Measurements from ENCODE around the gene PTPN21.
"Not testable (repeated sequence)": the region's sequence is repeated elsewhere in the genome, so short reads cannot be mapped to it uniquely, and the experiment has no call there.

The PTPN21 gene

DNA sequence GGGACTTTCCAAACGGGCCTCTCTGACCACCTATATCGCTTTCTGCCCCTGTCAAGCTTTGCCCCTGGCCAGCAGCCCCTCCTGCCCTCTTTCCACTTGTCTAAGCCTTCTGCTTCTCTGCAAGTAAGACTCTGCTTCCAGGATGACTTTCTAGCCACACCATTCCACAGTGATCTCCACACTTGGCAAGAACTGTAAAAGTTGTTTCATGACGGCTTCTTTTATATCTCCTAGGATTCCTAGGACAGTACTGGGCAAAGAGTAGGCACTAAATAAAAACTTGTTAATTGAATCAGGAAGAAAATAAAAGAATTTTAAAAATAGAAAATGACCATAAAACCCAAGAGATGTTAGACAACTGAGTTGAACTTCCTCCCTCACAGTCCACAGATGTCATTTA, 1.8 kb upstream of the PTPN21 start:
- no peak for DNase-seq (ENCODE audit: low read depth, low spot score)
- no peak overlapping the region for H3K4me3 ChIP-seq (ENCODE audit: low read length)

DNA sequence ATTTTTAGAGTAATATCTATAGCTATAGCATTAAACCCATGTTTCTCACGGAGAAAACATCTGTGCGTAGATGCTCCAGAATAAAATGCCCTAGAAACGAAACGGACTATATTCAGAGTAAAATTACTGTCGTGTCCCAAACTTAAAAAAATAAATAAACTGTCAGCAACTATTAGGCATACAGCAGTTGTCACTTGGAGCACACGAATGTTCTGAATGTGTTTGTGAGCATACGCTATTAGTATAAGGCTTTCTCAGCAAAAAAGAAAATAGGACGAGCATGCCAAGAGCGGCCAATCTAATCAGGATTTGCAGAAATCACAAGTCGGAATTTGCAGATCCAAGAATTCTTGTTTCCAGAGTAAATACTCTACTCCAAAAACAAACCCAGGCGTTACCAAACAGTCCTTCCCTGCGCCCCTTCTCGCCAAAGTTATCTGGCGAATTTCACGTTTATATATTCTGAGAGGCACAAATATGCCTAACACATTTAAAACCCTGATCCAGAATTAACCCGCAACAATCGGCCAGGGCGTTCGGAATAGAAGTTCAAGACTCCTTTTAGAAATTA, 836 bp downstream of the PTPN21 start:
- no peak for DNase-seq (ENCODE audit: low read depth, low spot score)
- H3K4me3 ChIP-seq (ENCODE audit: low read length), result no peak overlapping the region

DNA sequence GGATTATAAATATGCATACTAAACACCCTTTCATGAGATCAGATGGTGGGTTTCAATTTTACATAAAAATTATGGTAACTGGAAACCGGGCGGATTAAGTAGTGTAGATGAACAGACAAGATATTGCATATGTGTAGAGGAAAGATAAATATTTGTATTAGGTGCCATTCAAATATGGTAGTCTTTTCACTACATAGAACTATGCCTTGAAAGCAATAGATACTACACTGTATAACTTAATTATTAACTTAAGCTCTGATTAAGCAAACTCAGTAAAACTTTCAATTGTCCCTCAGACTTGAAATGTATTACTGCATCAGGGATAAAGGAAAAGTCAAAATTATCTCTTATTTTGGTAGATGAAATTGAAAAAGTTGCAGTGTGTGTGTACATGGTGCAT, 1.9 kb downstream of the PTPN21 start:
- DNase-seq (ENCODE audit: low read depth, low spot score), result no peak
- H3K4me3 ChIP-seq (ENCODE audit: low read length), result no peak overlapping the region

DNA sequence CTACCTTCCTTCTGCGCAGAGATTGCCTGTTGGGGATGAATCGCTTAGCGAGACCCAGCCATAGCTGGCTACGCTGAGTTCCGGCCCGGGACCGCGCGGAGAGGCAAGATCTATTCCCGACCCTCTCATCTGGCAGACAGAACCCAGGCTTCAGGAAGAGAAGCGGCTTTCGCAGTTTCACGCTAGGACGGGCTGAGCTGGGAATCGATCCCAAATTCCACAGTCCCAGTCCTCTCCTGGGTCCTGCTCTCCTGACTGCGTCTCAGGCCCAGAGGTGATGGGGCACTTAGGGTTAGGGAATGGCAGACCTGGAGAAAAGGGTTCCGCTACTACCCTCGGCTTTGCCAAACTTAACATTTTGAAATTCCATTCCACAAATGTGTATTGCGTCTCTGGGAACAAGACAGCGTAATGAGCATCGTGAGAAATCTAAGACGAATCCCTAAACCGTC, 2.8 kb downstream of the PTPN21 start:
- DNase-seq (ENCODE audit: low read depth, low spot score), result no peak

DNA sequence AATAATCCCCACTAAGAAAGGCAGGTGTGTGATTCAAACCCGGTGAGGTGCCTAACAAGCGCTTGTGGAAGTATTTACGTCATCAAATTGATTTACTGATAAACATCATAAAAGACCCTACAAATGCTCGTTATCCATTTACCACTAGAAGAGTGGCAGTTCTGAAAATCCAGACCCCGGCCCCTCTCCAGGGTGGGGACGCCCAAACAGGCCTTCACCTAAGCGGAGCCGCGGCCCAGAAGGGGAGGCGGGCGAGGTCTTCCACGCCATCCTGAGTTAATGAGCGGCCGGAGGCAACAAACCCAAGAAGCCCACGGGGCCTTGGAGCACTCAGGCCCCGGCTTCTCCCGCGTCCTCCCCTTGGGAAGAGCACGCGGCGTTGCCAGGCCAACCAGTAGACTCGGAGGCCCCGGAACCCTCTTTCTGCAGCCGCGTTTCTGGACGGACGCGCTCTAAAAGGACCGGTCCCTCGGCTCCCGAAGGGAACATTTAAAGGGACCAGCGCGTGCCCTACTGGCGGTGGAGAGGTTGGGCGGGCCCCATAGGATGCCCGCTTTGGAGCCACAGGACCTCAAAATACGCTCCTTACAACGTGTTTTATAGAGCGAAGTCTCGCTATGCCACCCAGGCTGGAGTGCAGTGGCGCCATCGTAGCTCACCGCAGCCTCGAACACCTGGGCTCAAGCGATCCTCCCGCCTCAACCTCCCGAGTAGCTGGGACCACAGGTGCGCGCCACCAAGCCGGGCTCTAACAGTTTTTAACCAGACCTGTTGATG, 3.5 kb downstream of the PTPN21 start:
- no peak for DNase-seq (ENCODE audit: low read depth, low spot score)
- H3K4me3 ChIP-seq (ENCODE audit: low read length), result no peak overlapping the region

More for the DNA sequence above, 2.8 kb downstream of the PTPN21 start:
- H3K4me3 ChIP-seq (ENCODE audit: low read length), result no peak overlapping the region

DNA sequence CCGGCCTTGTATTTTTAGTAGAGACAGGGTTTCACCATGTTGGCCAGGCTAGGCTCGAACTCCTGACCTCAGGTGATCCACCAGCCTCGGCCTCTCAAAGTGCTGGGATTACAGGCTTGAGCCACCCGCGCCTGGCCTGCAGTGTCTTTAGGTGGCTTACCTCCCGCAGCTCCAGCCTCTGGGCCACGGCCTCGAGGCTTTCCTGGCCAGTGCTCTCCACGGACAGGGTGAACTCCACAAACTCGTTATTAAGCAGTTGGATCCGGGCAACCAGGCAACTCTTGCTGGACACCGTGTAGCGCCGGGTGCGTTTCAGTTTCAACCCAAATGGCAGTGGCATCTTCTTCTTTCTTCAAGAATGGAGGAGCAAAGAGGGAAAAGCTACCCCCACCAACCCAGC, 4.7 kb downstream of the PTPN21 start:
- H3K4me3 ChIP-seq (ENCODE audit: low read length), result no peak overlapping the region
- DNase-seq (ENCODE audit: low read depth, low spot score), result no peak

DNA sequence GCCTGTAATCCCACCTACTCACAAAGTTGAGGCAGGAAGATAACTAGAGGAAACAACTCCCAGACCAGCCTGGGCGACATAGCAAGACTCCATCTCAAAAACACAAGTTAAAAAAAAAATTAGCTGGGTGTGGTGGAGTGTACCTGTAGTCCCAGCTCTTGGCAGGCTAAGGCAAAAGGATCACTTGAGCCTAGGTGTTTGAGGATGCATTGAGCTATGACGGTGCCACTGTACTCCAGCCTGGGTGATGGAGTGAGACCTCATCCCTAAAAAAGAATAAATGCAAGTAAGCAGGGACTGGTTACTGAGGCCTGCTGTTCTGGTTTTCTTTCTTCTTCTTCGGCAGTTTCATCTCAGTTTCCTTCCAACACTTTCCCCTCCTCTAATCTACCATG, 7.4 kb downstream of the PTPN21 start:
- DNase-seq (ENCODE audit: low read depth, low spot score), result no peak
- no peak overlapping the region for H3K4me3 ChIP-seq (ENCODE audit: low read length)

DNA sequence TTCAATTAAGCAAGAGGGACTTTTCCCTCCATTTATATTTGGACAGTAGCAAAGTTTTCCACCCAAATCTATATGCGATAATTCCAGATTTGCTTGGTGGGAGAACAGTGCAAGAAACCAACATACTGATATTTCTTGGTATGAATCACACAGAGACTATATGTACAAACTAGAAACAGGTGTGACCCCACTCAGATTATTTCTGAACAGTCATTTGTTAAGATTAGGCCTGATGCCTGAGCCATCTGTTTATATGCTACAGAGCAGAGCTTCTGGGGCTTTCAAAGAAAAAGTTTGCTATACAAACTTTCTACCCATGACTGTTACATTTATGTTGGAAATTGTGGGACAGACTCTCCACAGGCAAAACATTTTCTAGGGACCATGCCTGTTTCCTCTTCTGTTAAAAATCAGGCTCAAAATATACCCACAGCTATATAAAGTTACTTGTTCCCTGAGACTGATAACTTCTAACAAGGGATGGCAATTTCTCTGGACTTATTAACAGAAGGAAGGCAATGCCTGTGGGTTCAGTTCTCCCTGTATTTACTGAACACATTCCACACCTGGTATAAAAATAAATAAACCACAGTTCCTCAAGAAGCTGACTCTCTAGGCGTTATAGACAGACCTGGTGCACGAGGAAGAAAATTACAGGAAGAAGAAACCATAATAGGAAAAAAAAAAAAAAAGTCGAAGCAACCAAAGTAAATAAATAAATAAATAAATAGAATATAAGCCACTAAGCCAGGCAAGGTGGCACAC, 8.0 kb downstream of the PTPN21 start:
- H3K4me3 ChIP-seq (ENCODE audit: low read length), result no peak overlapping the region
- no peak for DNase-seq (ENCODE audit: low read depth, low spot score)

DNA sequence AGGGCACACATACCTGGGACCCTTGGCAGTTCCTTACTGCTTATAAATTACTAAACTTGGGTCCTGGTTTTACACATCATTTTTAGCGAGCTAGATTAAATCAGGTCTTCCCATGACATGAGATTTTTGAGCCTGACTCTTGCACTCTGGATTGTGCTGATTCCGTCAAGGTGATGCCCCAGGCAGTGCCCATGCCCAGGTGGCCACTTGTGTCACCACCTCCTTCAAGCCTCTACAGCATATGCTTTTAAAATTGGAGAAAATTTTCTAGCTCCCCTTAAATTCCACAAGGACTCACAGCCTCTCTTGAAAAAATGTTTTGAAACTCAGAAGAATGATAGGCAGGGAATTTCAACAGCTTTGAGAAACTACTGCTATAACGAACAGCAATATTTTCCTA, 9.6 kb downstream of the PTPN21 start:
- DNase-seq (ENCODE audit: low read depth, low spot score), result no peak
- H3K4me3 ChIP-seq (ENCODE audit: low read length), result no peak overlapping the region

DNA sequence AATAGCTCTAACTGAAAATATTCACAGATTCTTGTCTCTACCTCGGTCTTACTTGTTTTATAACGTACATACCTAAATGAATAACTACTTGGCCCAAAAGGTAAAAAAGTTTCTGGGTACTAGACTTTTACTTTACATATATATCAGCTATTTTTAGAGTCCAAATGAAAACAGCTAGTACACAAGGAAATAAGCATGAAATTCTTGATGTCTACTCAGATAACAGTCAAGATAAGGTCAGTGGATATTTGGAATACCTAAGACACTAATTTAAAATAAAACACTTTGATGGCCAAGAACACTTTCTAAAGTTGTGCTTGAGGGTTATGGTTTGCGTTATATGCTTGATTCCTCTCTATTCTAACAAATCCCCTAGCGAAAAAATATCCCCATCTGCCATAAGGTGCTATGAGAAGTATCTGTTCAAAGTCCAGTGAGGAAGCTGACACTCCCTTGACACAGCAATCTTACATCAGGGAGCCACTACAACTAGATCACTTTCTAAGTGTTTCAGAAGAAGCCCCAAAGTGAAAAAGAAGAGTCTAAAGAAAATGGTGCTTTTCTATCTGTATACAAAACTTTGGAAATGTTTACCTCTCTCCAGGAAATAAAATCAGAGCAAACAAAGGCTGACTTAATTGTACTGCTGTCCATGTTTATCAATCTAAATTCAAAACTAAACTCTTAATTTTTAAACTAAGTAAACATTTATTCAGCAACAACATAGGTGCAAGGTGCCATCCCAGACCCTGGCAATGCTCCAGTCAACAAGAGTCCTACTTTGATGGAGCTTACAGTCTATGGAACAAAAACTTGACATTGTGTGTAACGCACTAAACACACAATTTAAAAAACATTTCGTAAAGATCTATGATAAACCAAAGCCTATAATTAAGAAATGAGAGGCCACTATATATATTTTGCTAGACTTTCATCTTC, 11.7 kb downstream of the PTPN21 start:
- no peak for DNase-seq (ENCODE audit: low read depth, low spot score)
- no peak overlapping the region for H3K4me3 ChIP-seq (ENCODE audit: low read length)

DNA sequence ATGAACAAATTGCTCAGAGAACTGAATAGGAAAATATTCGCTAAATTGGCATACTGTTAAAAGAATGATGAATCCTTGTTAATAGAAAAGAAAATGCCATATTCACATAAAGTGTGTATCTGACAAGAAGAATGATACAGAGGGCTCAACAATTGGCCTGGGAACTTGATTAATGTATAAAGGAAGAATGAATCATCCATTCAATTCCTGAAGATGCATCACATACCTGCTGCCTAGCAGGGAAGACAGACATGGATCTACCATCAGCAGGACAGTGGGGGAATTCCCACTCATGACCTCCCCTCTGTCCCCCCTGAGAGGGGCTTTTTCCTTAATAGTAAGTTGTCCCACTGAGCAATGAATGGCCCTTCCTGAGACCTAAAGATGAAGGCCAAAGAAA, 13.5 kb downstream of the PTPN21 start:
- H3K4me3 ChIP-seq (ENCODE audit: low read length), result no peak overlapping the region
- DNase-seq (ENCODE audit: low read depth, low spot score), result no peak

DNA sequence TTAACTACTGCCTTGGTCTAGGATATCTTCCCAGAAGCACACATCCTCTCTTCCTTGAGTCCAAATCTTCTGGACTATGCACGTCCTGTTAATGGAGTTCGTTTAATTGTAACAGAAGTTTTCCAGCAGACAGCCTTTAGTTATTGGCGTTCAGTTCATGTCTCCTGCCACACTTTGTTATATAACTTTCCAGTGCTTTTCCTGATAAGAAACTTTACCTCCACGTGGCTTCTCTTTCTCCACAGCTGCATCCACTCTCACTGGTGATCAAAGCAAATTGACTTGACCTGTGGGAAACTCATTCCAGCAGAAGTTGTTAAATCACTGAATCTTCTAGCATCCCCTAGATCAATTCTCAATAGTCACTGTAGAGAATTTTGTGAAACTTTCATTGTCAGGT, 19.0 kb downstream of the PTPN21 start:
- H3K4me3 ChIP-seq (ENCODE audit: low read length), result no peak overlapping the region
- DNase-seq (ENCODE audit: low read depth, low spot score), result no peak

DNA sequence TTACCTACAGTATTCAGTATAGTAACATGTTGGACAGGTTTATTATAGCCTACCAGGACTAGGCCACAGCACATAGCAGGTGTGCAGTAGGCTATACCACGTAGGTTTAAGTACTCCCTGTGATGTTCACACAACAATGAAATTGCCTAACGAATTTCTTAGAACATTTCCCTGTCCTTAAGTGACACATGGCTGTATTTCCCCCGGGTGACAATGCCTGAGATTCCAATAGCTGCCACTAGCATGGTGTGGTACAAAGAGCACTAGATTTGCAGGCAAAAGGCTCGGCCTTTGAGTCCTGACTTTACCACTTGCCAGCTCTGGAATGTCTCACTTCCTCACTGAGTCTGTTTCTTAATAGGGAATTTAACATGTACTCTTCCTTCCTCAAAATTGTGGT, 19.7 kb downstream of the PTPN21 start:
- H3K4me3 ChIP-seq (ENCODE audit: low read length), result no peak overlapping the region
- DNase-seq (ENCODE audit: low read depth, low spot score), result peak; percentile 40

DNA sequence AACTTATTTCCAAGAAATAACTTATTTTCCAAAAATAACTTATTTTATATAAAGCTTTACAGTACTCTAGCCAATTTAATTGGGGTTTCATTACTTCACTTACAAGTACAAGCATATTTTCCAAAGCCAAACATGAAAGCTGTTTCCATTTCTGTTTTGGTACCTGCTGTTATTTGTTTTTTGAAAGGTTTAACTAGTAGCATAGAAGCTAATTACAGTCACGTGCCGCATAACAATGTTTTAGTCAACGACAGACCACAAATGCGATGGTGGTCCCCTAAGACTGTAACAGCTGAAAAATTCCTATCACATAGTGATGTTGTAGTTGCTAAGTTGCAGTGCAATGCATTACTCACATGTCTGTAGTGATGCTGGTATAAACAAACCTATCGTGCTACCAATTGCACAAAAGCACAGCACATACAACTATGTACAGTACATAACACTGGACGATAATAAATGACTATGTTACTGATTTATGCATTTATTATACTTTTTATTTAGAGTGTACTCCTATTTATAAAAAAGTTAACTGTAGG, 21.7 kb downstream of the PTPN21 start:
- no peak overlapping the region for H3K4me3 ChIP-seq (ENCODE audit: low read length)
- DNase-seq (ENCODE audit: low read depth, low spot score), result no peak

DNA sequence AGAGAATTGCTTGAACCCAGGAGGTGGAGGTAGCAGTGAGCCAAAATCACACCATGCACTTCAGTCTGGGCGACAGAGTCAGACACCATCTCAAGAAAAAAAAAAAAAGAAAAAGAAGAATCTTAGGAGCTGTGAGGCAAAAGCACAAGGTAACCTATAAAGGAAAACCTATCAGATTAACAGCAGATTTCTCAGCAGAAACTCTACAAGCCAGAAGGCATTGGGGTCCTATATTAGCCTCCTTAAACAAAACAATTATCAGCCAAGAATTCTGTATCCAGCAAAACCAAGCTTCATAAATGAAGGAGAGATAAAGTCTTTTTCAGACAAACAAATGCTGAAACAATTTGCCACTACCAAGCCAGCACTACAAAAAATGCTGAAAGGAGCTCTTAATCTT, 24.9 kb downstream of the PTPN21 start:
- not testable (repeated sequence) for H3K4me3 ChIP-seq (ENCODE audit: low read length); DNase-seq (ENCODE audit: low read depth, low spot score)

DNA sequence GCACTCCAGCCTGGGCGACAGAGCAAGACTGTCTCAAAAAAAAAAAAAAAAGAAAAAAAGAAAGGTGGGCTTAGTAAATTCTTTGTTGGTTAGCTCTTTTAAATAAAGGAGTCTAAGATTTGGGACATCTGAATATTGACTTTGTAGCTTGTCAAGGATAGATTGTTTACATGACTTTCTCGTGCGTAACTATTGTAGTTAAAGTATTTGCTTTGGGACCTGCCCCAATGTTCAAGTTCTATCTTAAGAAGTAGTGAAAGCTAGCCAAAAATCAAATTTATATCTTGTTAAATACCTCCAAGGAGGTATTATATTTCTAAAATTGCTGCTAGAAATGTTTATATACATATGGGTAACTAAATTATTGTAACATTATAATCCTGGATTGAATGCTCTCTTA, 32.4 kb downstream of the PTPN21 start:
- H3K4me3 ChIP-seq (ENCODE audit: low read length), result no peak overlapping the region
- no peak for DNase-seq (ENCODE audit: low read depth, low spot score)

DNA sequence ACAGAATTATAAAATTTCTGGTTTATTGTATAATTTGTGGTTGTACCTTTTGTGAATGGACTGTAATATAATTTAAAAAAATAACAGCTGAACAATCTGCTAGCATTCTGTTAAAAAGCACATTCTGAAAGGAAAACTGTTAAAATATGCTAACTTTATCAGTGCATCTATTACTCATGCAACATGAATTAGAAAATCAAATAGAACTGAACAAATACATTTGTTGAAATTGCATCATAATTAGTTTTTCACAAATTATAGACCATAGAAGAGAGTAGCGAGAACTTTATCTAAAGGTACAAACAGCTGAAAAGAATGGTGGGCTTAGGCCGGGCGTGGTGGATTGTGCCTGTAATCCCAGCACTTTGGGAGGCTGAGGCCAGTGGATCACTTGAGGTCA, 33.0 kb downstream of the PTPN21 start:
- DNase-seq (ENCODE audit: low read depth, low spot score), result no peak

DNA sequence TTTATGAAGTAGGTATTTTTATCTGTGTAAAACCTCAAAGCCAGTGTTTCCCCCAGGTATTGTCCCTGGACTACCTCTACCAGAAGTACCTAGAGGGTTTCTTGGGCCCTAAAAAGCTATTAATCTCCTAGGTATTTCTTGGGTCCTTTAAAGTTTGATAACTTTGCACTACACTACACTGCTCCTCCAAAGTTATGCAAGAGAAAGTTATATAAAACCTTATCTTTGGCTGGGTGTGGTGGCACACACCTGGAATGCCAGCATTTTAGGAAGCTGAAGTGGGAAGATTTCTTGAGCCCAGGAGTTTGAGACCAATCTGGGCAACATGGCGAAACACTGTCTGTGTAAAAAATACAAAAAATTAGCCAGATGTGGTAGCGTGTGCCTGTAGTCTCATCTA, 34.9 kb downstream of the PTPN21 start:
- no peak overlapping the region for H3K4me3 ChIP-seq (ENCODE audit: low read length)
- DNase-seq (ENCODE audit: low read depth, low spot score), result no peak

More for the DNA sequence above, 33.0 kb downstream of the PTPN21 start:
- H3K4me3 ChIP-seq (ENCODE audit: low read length), result no peak overlapping the region

Measured in Jurkat, Clone E6-1 (cell line).